ENCODE measurements around the gene ABCA4. TPM values are rescaled to one million over a fixed set of nuclear protein-coding genes. Genes with fewer than 3 reads are reported as not detected.

ABCA4 gene
- total RNA-seq, 1 experiment from 2014 or later = not detected

DNA sequence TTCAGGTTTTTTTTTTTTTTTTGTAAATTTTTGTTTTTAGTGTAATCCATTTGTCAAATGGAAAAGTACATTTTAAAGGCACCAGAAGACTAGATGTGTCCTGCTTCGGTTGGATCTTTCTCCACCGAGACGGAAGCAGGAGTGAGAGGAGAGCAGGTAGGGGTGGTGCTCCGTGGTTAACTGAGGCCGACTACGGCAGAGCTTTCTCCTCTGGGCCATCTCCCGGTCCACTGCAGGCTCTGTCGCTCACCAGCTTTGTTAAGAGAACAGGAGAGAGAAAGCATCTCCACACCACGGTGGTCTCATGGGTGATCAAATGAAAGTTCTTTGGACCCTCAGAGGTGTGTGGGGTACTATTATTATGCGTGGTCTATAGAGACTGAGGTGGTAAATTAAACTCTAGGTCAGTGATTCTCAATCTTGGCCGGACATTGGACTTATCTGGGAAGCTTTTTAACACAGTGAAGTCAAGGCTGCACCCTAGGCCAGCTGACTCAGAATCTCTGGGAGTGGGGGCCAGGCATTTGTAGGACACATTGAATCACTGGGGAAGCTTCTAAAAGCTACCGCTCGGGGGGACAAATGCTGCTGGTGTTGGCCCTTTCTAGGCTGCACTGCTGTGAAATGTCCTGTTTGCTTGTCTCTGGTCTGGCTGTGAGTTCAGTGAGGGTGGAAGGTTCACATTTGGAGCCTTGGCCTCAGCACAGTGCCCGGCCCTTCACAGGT is 25.0 kb downstream of the ABCA4 start:
- intact Hi-C loops (cut with micrococcal nuclease) = no loop called here
- TF ChIP-seq, protein P1, sequence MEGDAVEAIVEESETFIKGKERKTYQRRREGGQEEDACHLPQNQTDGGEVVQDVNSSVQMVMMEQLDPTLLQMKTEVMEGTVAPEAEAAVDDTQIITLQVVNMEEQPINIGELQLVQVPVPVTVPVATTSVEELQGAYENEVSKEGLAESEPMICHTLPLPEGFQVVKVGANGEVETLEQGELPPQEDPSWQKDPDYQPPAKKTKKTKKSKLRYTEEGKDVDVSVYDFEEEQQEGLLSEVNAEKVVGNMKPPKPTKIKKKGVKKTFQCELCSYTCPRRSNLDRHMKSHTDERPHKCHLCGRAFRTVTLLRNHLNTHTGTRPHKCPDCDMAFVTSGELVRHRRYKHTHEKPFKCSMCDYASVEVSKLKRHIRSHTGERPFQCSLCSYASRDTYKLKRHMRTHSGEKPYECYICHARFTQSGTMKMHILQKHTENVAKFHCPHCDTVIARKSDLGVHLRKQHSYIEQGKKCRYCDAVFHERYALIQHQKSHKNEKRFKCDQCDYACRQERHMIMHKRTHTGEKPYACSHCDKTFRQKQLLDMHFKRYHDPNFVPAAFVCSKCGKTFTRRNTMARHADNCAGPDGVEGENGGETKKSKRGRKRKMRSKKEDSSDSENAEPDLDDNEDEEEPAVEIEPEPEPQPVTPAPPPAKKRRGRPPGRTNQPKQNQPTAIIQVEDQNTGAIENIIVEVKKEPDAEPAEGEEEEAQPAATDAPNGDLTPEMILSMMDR (IDR thresholded peaks at IDR 0.05; ENCODE audit: unreplicated experiment) = no peak
- CTCF ChIA-PET = interaction anchor here (1.9 kb wide), 1 partner anchor 11 kb away, joined by 6 read pairs; no protein-coding TSS in a partner anchor
- Mint-ChIP-seq H3K9me3 (ENCODE audit: unreplicated experiment) (no peaks in the 10 kb centered on the region), H3K27me3 (ENCODE audit: insufficient read depth, unreplicated experiment) (no peaks in the 10 kb centered on the region), H3K4me3 (ENCODE audit: unreplicated experiment) (no peak overlapping the region), H3K4me1 (ENCODE audit: insufficient read depth, unreplicated experiment) (peaks cover 6% of the 10 kb centered on the region), H3K36me3 (ENCODE audit: insufficient read depth, unreplicated experiment) (no peaks in the 10 kb centered on the region), H3K27ac (ENCODE audit: low read depth, unreplicated experiment) (no peak overlapping the region)
- BruUV-seq (replicated peaks) = no TSS peak
- no peak for DNase-seq (ENCODE audit: unreplicated experiment)
- POLR2A ChIA-PET = no interaction called here

DNA sequence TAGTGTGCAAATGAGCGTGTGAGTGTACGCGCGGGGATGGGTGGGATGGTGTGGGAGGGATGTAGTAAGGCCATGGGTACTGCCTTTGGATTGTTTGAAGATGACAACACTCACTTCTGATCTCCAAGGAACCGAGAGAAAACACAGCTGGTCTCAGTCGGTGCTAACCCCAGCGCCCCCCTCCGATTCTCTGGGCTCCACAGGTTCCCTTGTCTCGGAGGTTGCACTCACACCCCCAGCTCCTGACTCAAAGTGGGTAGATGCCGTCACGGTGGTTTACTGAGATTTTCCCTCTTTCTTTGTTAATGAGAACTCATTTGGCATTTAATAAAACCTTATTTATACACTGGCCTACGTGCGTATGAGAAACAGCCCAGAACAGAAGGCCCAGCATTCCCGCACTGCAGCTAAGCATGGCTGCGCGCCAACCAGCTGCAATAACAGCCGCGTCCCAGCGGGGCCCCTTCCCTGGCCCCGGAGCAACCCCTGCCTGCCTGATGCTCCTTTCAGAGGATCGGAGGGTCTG is 25.8 kb downstream of the ABCA4 start:
- no TSS peak for BruUV-seq (replicated peaks)
- Mint-ChIP-seq H3K4me3 (ENCODE audit: unreplicated experiment) (no peak overlapping the region), H3K27ac (ENCODE audit: low read depth, unreplicated experiment) (no peak overlapping the region), H3K36me3 (ENCODE audit: insufficient read depth, unreplicated experiment) (no peaks in the 10 kb centered on the region), H3K27me3 (ENCODE audit: insufficient read depth, unreplicated experiment) (no peaks in the 10 kb centered on the region), H3K9me3 (ENCODE audit: unreplicated experiment) (no peaks in the 10 kb centered on the region), H3K4me1 (ENCODE audit: insufficient read depth, unreplicated experiment) (peaks cover 6% of the 10 kb centered on the region)
- intact Hi-C loops (cut with micrococcal nuclease) = no loop called here
- POLR2A ChIA-PET = interaction anchor here (0.7 kb wide), 1 partner anchor 24 kb away, joined by 3 read pairs; no protein-coding TSS in a partner anchor
- CTCF ChIA-PET = interaction anchor here (1.0 to 1.9 kb wide), 2 partner anchors 10 to 235 kb away, joined by 3 to 6 read pairs; no protein-coding TSS in a partner anchor
- no peak for DNase-seq (ENCODE audit: unreplicated experiment)
- TF ChIP-seq, protein P1 (IDR thresholded peaks at IDR 0.05; ENCODE audit: unreplicated experiment) = no peak

DNA sequence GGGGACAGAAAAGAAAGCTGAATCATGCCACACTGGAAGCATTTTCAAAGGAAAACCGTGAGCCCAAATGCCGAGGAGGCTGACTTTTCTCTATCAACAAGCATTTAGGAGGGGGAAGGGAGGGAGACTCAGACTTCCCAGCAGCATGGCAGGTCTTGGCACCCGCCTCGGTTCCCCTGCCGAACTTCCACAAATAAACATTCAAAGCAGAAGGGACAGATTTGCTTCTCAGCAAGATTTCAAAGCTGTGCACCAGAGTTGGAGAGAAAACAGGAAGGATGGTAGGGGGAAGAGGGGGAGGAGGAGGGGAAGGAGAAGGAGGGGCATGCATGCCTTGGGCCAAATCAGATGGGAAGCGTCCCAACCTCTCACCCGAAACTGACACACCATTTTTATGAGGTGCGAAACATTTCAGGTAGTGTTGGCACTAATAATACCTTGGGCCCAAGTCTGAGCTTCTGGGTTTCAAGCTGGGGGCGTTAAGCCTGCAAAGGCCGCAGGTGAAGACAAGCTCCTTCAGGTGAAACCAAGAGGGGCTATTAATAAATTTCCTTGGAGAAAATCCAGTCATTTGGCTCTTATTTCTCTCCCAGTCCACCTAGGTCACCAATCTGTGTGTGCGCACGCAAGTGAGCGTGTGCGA is 26.4 kb downstream of the ABCA4 start:
- intact Hi-C loops (cut with micrococcal nuclease) = no loop called here
- Mint-ChIP-seq H3K9me3 (ENCODE audit: unreplicated experiment) (no peaks in the 10 kb centered on the region), H3K4me3 (ENCODE audit: unreplicated experiment) (no peak overlapping the region), H3K27me3 (ENCODE audit: insufficient read depth, unreplicated experiment) (no peaks in the 10 kb centered on the region), H3K4me1 (ENCODE audit: insufficient read depth, unreplicated experiment) (peaks cover 6% of the 10 kb centered on the region), H3K36me3 (ENCODE audit: insufficient read depth, unreplicated experiment) (no peaks in the 10 kb centered on the region), H3K27ac (ENCODE audit: low read depth, unreplicated experiment) (no peak overlapping the region)
- TF ChIP-seq, protein P1 (IDR thresholded peaks at IDR 0.05; ENCODE audit: unreplicated experiment) = no peak
- no peak for DNase-seq (ENCODE audit: unreplicated experiment)
- CTCF ChIA-PET = interaction anchor here (1.0 to 1.9 kb wide), 3 partner anchors 10 to 235 kb away, joined by 3 to 6 read pairs (median 4); no protein-coding TSS in a partner anchor
- POLR2A ChIA-PET = interaction anchor here (0.7 kb wide), 1 partner anchor 23 kb away, joined by 3 read pairs; no protein-coding TSS in a partner anchor
- no TSS peak for BruUV-seq (replicated peaks)

DNA sequence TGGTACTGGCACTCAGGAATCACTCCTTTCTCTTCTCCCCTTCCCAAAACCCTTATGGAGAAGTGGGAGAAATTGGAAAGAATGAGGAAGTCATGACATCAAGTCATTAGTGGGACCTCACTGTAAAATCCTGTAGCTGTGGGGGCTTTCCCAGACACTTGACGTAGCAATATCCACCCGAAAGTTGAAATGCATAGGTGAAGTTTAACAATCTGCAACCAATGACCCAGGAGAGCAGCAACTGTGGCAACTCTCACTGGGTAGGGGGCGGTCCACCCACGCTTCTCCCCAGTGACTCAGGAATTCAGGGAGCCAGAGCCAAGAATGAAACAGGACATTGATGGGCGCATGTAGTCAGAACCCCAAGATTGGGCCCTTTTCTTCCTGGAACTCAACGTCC is 27.0 kb downstream of the ABCA4 start:
- Mint-ChIP-seq H3K27ac (ENCODE audit: low read depth, unreplicated experiment) (no peak overlapping the region), H3K36me3 (ENCODE audit: insufficient read depth, unreplicated experiment) (no peaks in the 10 kb centered on the region), H3K9me3 (ENCODE audit: unreplicated experiment) (no peaks in the 10 kb centered on the region), H3K4me3 (ENCODE audit: unreplicated experiment) (no peak overlapping the region), H3K27me3 (ENCODE audit: insufficient read depth, unreplicated experiment) (no peaks in the 10 kb centered on the region), H3K4me1 (ENCODE audit: insufficient read depth, unreplicated experiment) (peaks cover 6% of the 10 kb centered on the region)
- peak; percentile 8 for DNase-seq (ENCODE audit: unreplicated experiment)
- ChIA-PET CTCF (interaction anchor here (1.1 kb wide), 1 partner anchor 120 kb away, joined by 4 read pairs; no protein-coding TSS in a partner anchor), POLR2A (no interaction called here)
- no TSS peak for BruUV-seq (replicated peaks)
- TF ChIP-seq, protein P1 (IDR thresholded peaks at IDR 0.05; ENCODE audit: unreplicated experiment) = no peak
- intact Hi-C loops (cut with micrococcal nuclease) = no loop called here
